SK-N-SH (cell line): ENCODE measurements around the gene TSFM. TPM values are rescaled to one million over a fixed set of nuclear protein-coding genes. Genes with fewer than 3 reads are reported as not detected.
A peak's percentile ranks its signal among the peaks of the same experiment; 100 is the strongest.

Experiments used
- CTCF ChIA-PET: fragments of 300-600, 350-600 bp; formaldehyde crosslinking; extraction: SDS; loops from one replicate; lab custom pipeline; 2021; lab: Yijun Ruan, JAX
- POLR2A ChIA-PET: fragments of 350-600 bp; sonication (Branson Sonifier 250); formaldehyde crosslinking; extraction: SDS; loops from one replicate; lab custom pipeline; 2020; ENCODE audit warnings: antibody characterized with exemption, inconsistent platforms; lab: Yijun Ruan, JAX
- DNase-seq: peaks from one replicate; pipeline ENCODE4 v3.0.0; 2012
- H2AFZ ChIP-seq: fragments of 200-600 bp; sonication (generic); 2 replicates; pipeline ENCODE4 v1.8.1; 2016; ENCODE audit warnings: antibody characterized with exemption, mild to moderate bottlenecking, low read depth
- H3F3A ChIP-seq: fragments of 200-600 bp; sonication (generic); replicated peaks from 2 replicates; pipeline ENCODE3; 2016; ENCODE audit warnings: antibody characterized with exemption, mild to moderate bottlenecking; ENCODE audit not compliant: insufficient read depth
- H3K27ac ChIP-seq, 2 experiments: fragments of 200-500 bp in 1 of 2; fragments of 200-600 bp in 1 of 2; sonication (Bioruptor generic) in 1 of 2; sonication (generic), shearing (Covaris generic) in 1 of 2; 2 replicates each; pipeline versions ENCODE4 v1.5.1 to v1.6.1; 2014 to 2016; ENCODE audit warnings: low read depth in 2 of 2, inconsistent platforms in 1 of 2, low read length in 1 of 2, mild to moderate bottlenecking in 1 of 2, mixed read lengths in 1 of 2
- H3K27me3 ChIP-seq: fragments of 200-600 bp; sonication (generic), shearing (Covaris generic); 2 replicates; pipeline ENCODE4 v1.6.1; 2016; ENCODE audit warnings: mixed run types; ENCODE audit not compliant: insufficient read depth
- H3K36me3 ChIP-seq, 2 experiments: fragments of 200-500 bp in 1 of 2; fragments of 200-600 bp in 1 of 2; sonication (Bioruptor generic) in 1 of 2; sonication (generic) in 1 of 2; replicated peaks in 1 of 2; 2 replicates each; pipeline versions ENCODE3 to v1.5.1; 2014 to 2016; ENCODE audit warnings: low read length in 1 of 2, mild to moderate bottlenecking in 1 of 2; ENCODE audit not compliant: insufficient read depth in 2 of 2, control insufficient read depth in 1 of 2
- H3K4me1 ChIP-seq, 2 experiments: fragments of 200-500 bp in 1 of 2; fragments of 200-600 bp in 1 of 2; sonication (Bioruptor generic) in 1 of 2; sonication (generic), shearing (Covaris generic) in 1 of 2; 2 replicates each; pipeline versions ENCODE4 v1.5.1 to v1.6.1; 2014 to 2016; ENCODE audit warnings: low read depth in 1 of 2, low read length in 1 of 2, mixed run types in 1 of 2; ENCODE audit not compliant: insufficient read depth in 2 of 2, control insufficient read depth in 1 of 2
- H3K4me2 ChIP-seq: fragments of 200-600 bp; sonication (generic), shearing (Covaris generic); 2 replicates; pipeline ENCODE4 v1.6.1; 2017; ENCODE audit warnings: mixed run types
- H3K4me3 ChIP-seq, 2 experiments: fragments of 200-500 bp in 1 of 2; fragments of 200-600 bp in 1 of 2; sonication (Bioruptor generic) in 1 of 2; sonication (generic), shearing (Covaris generic) in 1 of 2; 2 replicates each; pipeline versions ENCODE4 v1.5.1 to v1.8.1; 2014 to 2016; ENCODE audit warnings: low read depth in 2 of 2, inconsistent platforms in 1 of 2, low read length in 1 of 2, mild to moderate bottlenecking in 1 of 2, mixed read lengths in 1 of 2, moderate library complexity in 1 of 2
- H3K79me2 ChIP-seq: fragments of 200-600 bp; sonication (generic); 2 replicates; pipeline ENCODE4 v1.8.1; 2017; ENCODE audit warnings: mild to moderate bottlenecking; ENCODE audit not compliant: insufficient read depth
- H3K9ac ChIP-seq: fragments of 200-600 bp; sonication (generic); 2 replicates; pipeline ENCODE4 v1.6.1; 2017; ENCODE audit warnings: mixed run types
- H3K9me2 ChIP-seq: fragments of 200-600 bp; sonication (generic); 2 replicates; pipeline ENCODE4 v1.6.1; 2017; ENCODE audit warnings: mixed run types
- H3K9me3 ChIP-seq: fragments of 200-600 bp; sonication (generic); 2 replicates; pipeline ENCODE4 v1.6.1; 2017; ENCODE audit warnings: mixed run types, mild to moderate bottlenecking, moderate library complexity
- H4K20me1 ChIP-seq: fragments of 200-600 bp; sonication (generic); 2 replicates; pipeline ENCODE4 v1.6.1; 2017; ENCODE audit warnings: mild to moderate bottlenecking, mixed run types; ENCODE audit not compliant: insufficient read depth
- CTCF ChIP-seq: fragments of 200-600 bp; sonication (generic); IDR thresholded peaks from 2 replicates; pipeline ENCODE4 v1.6.1; 2017; ENCODE audit warnings: antibody characterized with exemption, mild to moderate bottlenecking, moderate library complexity
- EP300 ChIP-seq, 2 experiments: IDR thresholded peaks; 2 replicates each; pipeline versions ENCODE4 v1.4.0 to v1.6.1; 2012; ENCODE audit warnings: borderline replicate concordance in 1 of 2, low read depth in 1 of 2, low read length in 1 of 2
- EZH2phosphoT487 ChIP-seq: fragments of 200-600 bp; sonication (generic); IDR thresholded peaks from 2 replicates; pipeline ENCODE4 v1.6.1; 2017; ENCODE audit warnings: low read depth, mixed run types, mild to moderate bottlenecking, antibody characterized with exemption, moderate library complexity, borderline replicate concordance
- FOXM1 ChIP-seq: IDR thresholded peaks from 2 replicates; pipeline ENCODE4 v1.4.0; 2012; ENCODE audit warnings: low read depth, mild to moderate bottlenecking
- JUND ChIP-seq: IDR thresholded peaks from 2 replicates; pipeline ENCODE4 v1.4.0; 2012
- MEF2A ChIP-seq: IDR thresholded peaks from 2 replicates; pipeline ENCODE4 v1.4.0; 2012; ENCODE audit warnings: low read depth, borderline replicate concordance
- NRF1 ChIP-seq: IDR thresholded peaks from 2 replicates; pipeline ENCODE4 v1.6.1; 2012; ENCODE audit warnings: low read depth, mild to moderate bottlenecking, low read length
- PBX3 ChIP-seq: IDR thresholded peaks from 2 replicates; pipeline ENCODE4; 2012
- POLR2AphosphoS5 ChIP-seq: IDR thresholded peaks from 2 replicates; pipeline ENCODE4 v1.6.1; 2012; ENCODE audit warnings: low read depth, low read length
- RAD21 ChIP-seq: IDR thresholded peaks from 2 replicates; pipeline ENCODE4 v1.6.1; 2012; ENCODE audit warnings: mild to moderate bottlenecking, low read length
- RCOR1 ChIP-seq: fragments of 150-350 bp; IDR thresholded peaks from 2 replicates; pipeline ENCODE4 v1.6.1; 2017; ENCODE audit warnings: antibody characterized with exemption, low read length
- RXRA ChIP-seq: IDR thresholded peaks from 2 replicates; pipeline ENCODE4 v1.4.0; 2012; ENCODE audit warnings: low read depth, mild to moderate bottlenecking, borderline replicate concordance
- SIN3A ChIP-seq: IDR thresholded peaks from 2 replicates; pipeline ENCODE4 v1.6.1; 2012; ENCODE audit warnings: low read depth, mild to moderate bottlenecking, low read length, moderate library complexity, borderline replicate concordance
- SMC3 ChIP-seq: IDR thresholded peaks from 2 replicates; pipeline ENCODE4 v1.6.1; 2012; ENCODE audit warnings: low read depth, low read length, improper control_type of control experiment
- TAF1 ChIP-seq: IDR thresholded peaks from 2 replicates; pipeline ENCODE4 v1.6.1; 2012; ENCODE audit warnings: low read depth, mild to moderate bottlenecking, low read length, moderate library complexity, borderline replicate concordance
- TEAD4 ChIP-seq: IDR thresholded peaks from 2 replicates; pipeline ENCODE4 v1.4.0; 2012; ENCODE audit warnings: mild to moderate bottlenecking, borderline replicate concordance; ENCODE audit not compliant: insufficient read depth
- YY1 ChIP-seq: IDR thresholded peaks from 2 replicates; pipeline ENCODE4 v1.4.0; 2012; ENCODE audit warnings: low read depth, mild to moderate bottlenecking
- WGBS: methylation state at CpG from one replicate; pipeline ENCODE4 v1.1.6; 2017; ENCODE audit warnings: low lambda C conversion rate; 5-methylcytosine and 5-hydroxymethylcytosine counted together
- polyA plus RNA-seq, 3 experiments: library from polyadenylated mRNA; depleted of rRNA; stranded (reverse); fragments of >200 nt; gene quantifications; 2 replicates each; pipeline ENCODE4 v1.2.3, GENCODE V29; 2012
- TF ChIP-seq, protein P1 (sequence below): IDR thresholded peaks from 2 replicates; pipeline ENCODE4 v1.4.0; 2012; ENCODE audit warnings: low read depth
- TF ChIP-seq, protein P2 (sequence below): fragments of 150-350 bp; IDR thresholded peaks from 2 replicates; pipeline ENCODE4 v1.6.1; 2017; ENCODE audit warnings: antibody characterized with exemption, low read length, low read depth, borderline replicate concordance
- TF ChIP-seq, protein P3 (sequence below): IDR thresholded peaks from 2 replicates; pipeline ENCODE4 v1.4.0; 2012; ENCODE audit warnings: low read depth, borderline replicate concordance

Gene TSFM
- polyA plus RNA-seq, 1 of the 3 experiments (the other 2 are of a cell fraction), result 28.7 TPM

GRCh38 chr12:57803319-57803893 is 20.8 kb downstream of the TSFM start:
- Histone ChIP-seq H3K27me3 (no peaks in the 10 kb centered on the region), H3K4me1 (no peaks in the 10 kb centered on the region; a peak in 1 of 4 replicates), H3K36me3 (peaks cover 21 to 63% of the 10 kb centered on the region in 2 experiments), H3K9me2 (no peaks in the 10 kb centered on the region), H3K9me3 (no peaks in the 10 kb centered on the region), H3K4me2 (no peak overlapping the region), H4K20me1 (no peaks in the 10 kb centered on the region), H3F3A (peaks cover 7% of the 10 kb centered on the region), H3K9ac (no peak overlapping the region), H2AFZ (no peak overlapping the region), H3K79me2 (no peaks in the 10 kb centered on the region), H3K27ac (no peak overlapping the region), H3K4me3 (no peak overlapping the region)
- CTCF ChIA-PET, result interaction anchor here (0.9 to 12.0 kb wide), 18 partner anchors 9 to 104 kb away, joined by 3 to 96 read pairs (median 6); partner anchors contain the start of genes AVIL and TSFM
- 56% methylated on average over 8 of the region's 9 CpGs for WGBS
- POLR2A ChIA-PET, result no interaction called here
- peak; percentile 68 for DNase-seq
- TF ChIP-seq EP300 (IDR thresholded peaks at IDR 0.05; ENCODE audit: borderline replicate concordance in 1 of 2, low read depth in 1 of 2, low read length in 1 of 2) (no peak), CTCF (peak; percentile 79), JUND (no peak), RAD21 (peak; percentile 64), MEF2A (no peak), EZH2phosphoT487 (no peak), YY1 (no peak), RCOR1 (no peak), NRF1 (no peak), SIN3A (no peak), SMC3 (peak; percentile 63), RXRA (no peak)
- TF ChIP-seq, protein P1, sequence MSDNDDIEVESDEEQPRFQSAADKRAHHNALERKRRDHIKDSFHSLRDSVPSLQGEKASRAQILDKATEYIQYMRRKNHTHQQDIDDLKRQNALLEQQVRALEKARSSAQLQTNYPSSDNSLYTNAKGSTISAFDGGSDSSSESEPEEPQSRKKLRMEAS, result no peak

DNA sequence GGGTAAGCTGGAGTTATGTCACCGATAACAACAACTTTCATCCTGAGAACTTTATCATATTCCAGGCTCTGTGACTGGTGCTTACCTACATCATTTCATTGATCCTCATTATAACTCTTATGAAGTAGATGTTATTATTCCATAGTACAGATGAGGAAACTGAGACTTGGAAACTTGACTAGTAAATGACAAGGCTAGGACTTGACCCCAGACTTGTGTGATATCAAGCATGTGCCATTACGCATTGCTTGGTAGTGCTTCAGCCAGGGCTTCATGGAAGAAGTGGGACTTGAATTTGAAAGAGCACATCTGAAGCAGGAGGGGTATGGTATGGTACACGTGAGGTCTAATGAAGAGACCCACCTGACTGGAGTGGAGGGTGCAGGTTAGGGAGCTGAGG is 24.1 kb downstream of the TSFM start:
- Histone ChIP-seq H3K9me2 (no peaks in the 10 kb centered on the region), H3K9ac (no peak overlapping the region), H3K27ac (no peak overlapping the region), H3K4me3 (no peak overlapping the region), H4K20me1 (no peaks in the 10 kb centered on the region), H3K27me3 (no peaks in the 10 kb centered on the region), H3K4me2 (no peak overlapping the region), H3K79me2 (no peaks in the 10 kb centered on the region), H3K9me3 (no peaks in the 10 kb centered on the region), H3K36me3 (peaks cover 6 to 51% of the 10 kb centered on the region in 2 experiments), H3F3A (peaks cover 7% of the 10 kb centered on the region), H2AFZ (no peak overlapping the region), H3K4me1 (no peaks in the 10 kb centered on the region; a peak in 1 of 4 replicates)
- TF ChIP-seq, protein P1, result no peak
- TF ChIP-seq, protein P2, sequence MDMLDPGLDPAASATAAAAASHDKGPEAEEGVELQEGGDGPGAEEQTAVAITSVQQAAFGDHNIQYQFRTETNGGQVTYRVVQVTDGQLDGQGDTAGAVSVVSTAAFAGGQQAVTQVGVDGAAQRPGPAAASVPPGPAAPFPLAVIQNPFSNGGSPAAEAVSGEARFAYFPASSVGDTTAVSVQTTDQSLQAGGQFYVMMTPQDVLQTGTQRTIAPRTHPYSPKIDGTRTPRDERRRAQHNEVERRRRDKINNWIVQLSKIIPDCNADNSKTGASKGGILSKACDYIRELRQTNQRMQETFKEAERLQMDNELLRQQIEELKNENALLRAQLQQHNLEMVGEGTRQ, result no peak
- TF ChIP-seq SIN3A (no peak), EP300 (IDR thresholded peaks at IDR 0.05; ENCODE audit: borderline replicate concordance in 1 of 2, low read depth in 1 of 2, low read length in 1 of 2) (no peak), TEAD4 (no peak), TAF1 (no peak), PBX3 (no peak), FOXM1 (no peak), SMC3 (no peak), POLR2AphosphoS5 (no peak)
- TF ChIP-seq, protein P3, sequence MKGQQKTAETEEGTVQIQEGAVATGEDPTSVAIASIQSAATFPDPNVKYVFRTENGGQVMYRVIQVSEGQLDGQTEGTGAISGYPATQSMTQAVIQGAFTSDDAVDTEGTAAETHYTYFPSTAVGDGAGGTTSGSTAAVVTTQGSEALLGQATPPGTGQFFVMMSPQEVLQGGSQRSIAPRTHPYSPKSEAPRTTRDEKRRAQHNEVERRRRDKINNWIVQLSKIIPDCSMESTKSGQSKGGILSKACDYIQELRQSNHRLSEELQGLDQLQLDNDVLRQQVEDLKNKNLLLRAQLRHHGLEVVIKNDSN, result no peak
- POLR2A ChIA-PET, result no interaction called here
- CTCF ChIA-PET, result interaction anchor here (0.6 to 12.0 kb wide), 3 partner anchors 8 to 99 kb away, joined by 3 to 96 read pairs (median 11); partner anchors contain the start of gene AVIL
- DNase-seq, result no peak
- WGBS, result 95% methylated on average over 3 of the region's 3 CpGs
